Astrocyte (in vitro differentiated cells and primary cell): ENCODE measurements around the gene TAF8.

Experiments used
- CTCF ChIP-seq: IDR thresholded peaks from 2 replicates; pipeline ENCODE4 v1.5.1; 2011; ENCODE audit warnings: low read depth, mild to moderate bottlenecking, inconsistent platforms, low read length, moderate library complexity; ENCODE audit not compliant: insufficient read depth
- EZH2 ChIP-seq: IDR thresholded peaks from 2 replicates; pipeline ENCODE4 v1.6.1; 2012; ENCODE audit warnings: mild to moderate bottlenecking, low read length, inconsistent platforms; ENCODE audit not compliant: insufficient read depth

DNA sequence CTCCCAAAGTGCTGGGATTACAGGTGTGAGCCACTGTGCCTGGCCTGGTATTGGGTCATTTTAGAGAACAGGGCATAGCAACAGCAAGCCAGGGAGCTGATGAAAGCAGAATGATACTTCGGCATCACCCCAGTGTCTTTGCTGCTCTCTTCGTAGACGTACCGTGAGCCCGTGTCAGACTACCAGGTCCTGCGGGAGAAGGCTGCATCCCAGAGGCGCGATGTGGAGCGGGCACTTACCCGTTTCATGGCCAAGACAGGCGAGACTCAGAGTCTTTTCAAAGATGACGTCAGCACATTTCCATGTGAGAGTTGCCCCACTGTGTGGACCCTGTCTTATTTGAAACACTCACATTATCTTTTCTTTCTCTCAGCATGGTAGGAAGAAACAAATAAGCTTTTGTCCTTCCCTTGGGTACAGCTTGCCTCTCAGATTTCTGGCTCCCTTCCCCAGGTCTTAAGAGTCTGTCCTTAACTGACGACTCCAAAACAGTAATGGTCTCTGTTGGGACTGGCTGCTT, 15.9 kb downstream of the TAF8 start:
- TF ChIP-seq CTCF: no peak
- TF ChIP-seq EZH2: no peak
